ENCODE results near the gene NAGS. TPM values are rescaled to one million over a fixed set of nuclear protein-coding genes. Genes with fewer than 3 reads are reported as not detected.
A peak's percentile ranks its signal among the peaks of the same experiment; 100 is the strongest.
"Not testable (repeated sequence)": the region's sequence is repeated elsewhere in the genome, so short reads cannot be mapped to it uniquely, and the experiment has no call there.

NAGS gene
- polyA plus RNA-seq, 1 donor (not counting 4 experiments of a cell fraction or from before 2014, with no cell fraction given), result 1.8 TPM

- Histone ChIP-seq H3K27ac (ENCODE audit: control insufficient read depth, insufficient read depth, low read length) (no peak overlapping the region), H3K4me1 (ENCODE audit: control insufficient read depth, extremely low read depth, insufficient read depth, low read length) (peaks cover 5% of the 10 kb centered on the region), H2AFZ (ENCODE audit: control insufficient read depth, low read length) (no peak overlapping the region), H3K27me3 (ENCODE audit: control insufficient read depth, extremely low read depth, insufficient read depth, low read length) (peaks cover 7% of the 10 kb centered on the region), H3K4me3 (ENCODE audit: control insufficient read depth in 2 of 3, extremely low read depth in 1 of 3, insufficient read depth in 2 of 3, low read depth in 1 of 3, low read length in 3 of 3) (peak overlapping the region in 2 of 3 experiments; percentile 53 to 58), H3K36me3 (ENCODE audit: control insufficient read depth in 2 of 2, extremely low read depth in 1 of 2, insufficient read depth in 2 of 2, low read length in 2 of 2) (no peaks in the 10 kb centered on the region), H3K79me2 (ENCODE audit: control insufficient read depth, insufficient read depth, low read length) (no peaks in the 10 kb centered on the region), H3K9me3 (ENCODE audit: control insufficient read depth, low read depth, low read length) (no peaks in the 10 kb centered on the region), H3K4me2 (ENCODE audit: control insufficient read depth, extremely low read depth, insufficient read depth, low read depth, low read length) (peak overlapping the region; percentile 84), H3K9me1 (ENCODE audit: control insufficient read depth, extremely low read depth, insufficient read depth, low read length) (no peaks in the 10 kb centered on the region), H3K9ac (ENCODE audit: control insufficient read depth, extremely low read depth, insufficient read depth, low read length) (peak overlapping the region; percentile 61), H4K20me1 (ENCODE audit: control insufficient read depth, extremely low read depth, insufficient read depth, low read length) (no peaks in the 10 kb centered on the region)
- TF ChIP-seq EZH2 (IDR thresholded peaks at IDR 0.05; ENCODE audit: low read length) (no peak), CTCF (optimal IDR thresholded peaks at IDR 0.05 in 1 of 3, IDR thresholded peaks at IDR 0.05 in 1 of 3, conservative IDR thresholded peaks at IDR 0.05 in 1 of 3; ENCODE audit: extremely low read depth in 1 of 3, insufficient read depth in 2 of 3, low read length in 3 of 3) (no peak)
- FAIRE-seq (no peak), DNase-seq (ENCODE audit: low read depth, low spot score) (no peak)
- dilution Hi-C loops (cut with MboI; ENCODE audit: extremely low pct_ligation_motif_present, low sequenced_read_pairs), result no loop called here
Observed at GRCh38 chr17:43995150-43995471, 9.3 kb upstream of the NAGS start.

GRCh38 chr17:43997180-43997579, 7.2 kb upstream of the NAGS start:
- H3K36me3 ChIP-seq (ENCODE audit: control insufficient read depth in 2 of 2, extremely low read depth in 1 of 2, insufficient read depth in 2 of 2, low read length in 2 of 2); DNase-seq (ENCODE audit: low read depth, low spot score); H3K4me2 ChIP-seq (ENCODE audit: control insufficient read depth, extremely low read depth, insufficient read depth, low read depth, low read length); H4K20me1 ChIP-seq (ENCODE audit: control insufficient read depth, extremely low read depth, insufficient read depth, low read length); H3K27me3 ChIP-seq (ENCODE audit: control insufficient read depth, extremely low read depth, insufficient read depth, low read length); H3K27ac ChIP-seq (ENCODE audit: control insufficient read depth, insufficient read depth, low read length); H3K9ac ChIP-seq (ENCODE audit: control insufficient read depth, extremely low read depth, insufficient read depth, low read length); H3K79me2 ChIP-seq (ENCODE audit: control insufficient read depth, insufficient read depth, low read length); FAIRE-seq; H3K9me3 ChIP-seq (ENCODE audit: control insufficient read depth, low read depth, low read length); H3K4me3 ChIP-seq (ENCODE audit: control insufficient read depth in 2 of 3, extremely low read depth in 1 of 3, insufficient read depth in 2 of 3, low read depth in 1 of 3, low read length in 3 of 3); H2AFZ ChIP-seq (ENCODE audit: control insufficient read depth, low read length); dilution Hi-C loops (cut with MboI; ENCODE audit: extremely low pct_ligation_motif_present, low sequenced_read_pairs); H3K9me1 ChIP-seq (ENCODE audit: control insufficient read depth, extremely low read depth, insufficient read depth, low read length): not testable (repeated sequence)
- peaks cover 11% of the 10 kb centered on the region for H3K4me1 ChIP-seq (ENCODE audit: control insufficient read depth, extremely low read depth, insufficient read depth, low read length)

GRCh38 chr17:43998552-43998951, 5.9 kb upstream of the NAGS start:
- H4K20me1 ChIP-seq (ENCODE audit: control insufficient read depth, extremely low read depth, insufficient read depth, low read length), result no peaks in the 10 kb centered on the region
- H2AFZ ChIP-seq (ENCODE audit: control insufficient read depth, low read length), result no peak overlapping the region
- H3K4me3 ChIP-seq (ENCODE audit: control insufficient read depth in 2 of 3, extremely low read depth in 1 of 3, insufficient read depth in 2 of 3, low read depth in 1 of 3, low read length in 3 of 3), result no peak overlapping the region
- no peaks in the 10 kb centered on the region for H3K79me2 ChIP-seq (ENCODE audit: control insufficient read depth, insufficient read depth, low read length)
- no peaks in the 10 kb centered on the region for H3K9me3 ChIP-seq (ENCODE audit: control insufficient read depth, low read depth, low read length)
- H3K27ac ChIP-seq (ENCODE audit: control insufficient read depth, insufficient read depth, low read length), result no peak overlapping the region
- peaks cover 17% of the 10 kb centered on the region for H3K4me1 ChIP-seq (ENCODE audit: control insufficient read depth, extremely low read depth, insufficient read depth, low read length)
- TF ChIP-seq CTCF (optimal IDR thresholded peaks at IDR 0.05 in 1 of 3, IDR thresholded peaks at IDR 0.05 in 1 of 3, conservative IDR thresholded peaks at IDR 0.05 in 1 of 3; ENCODE audit: extremely low read depth in 1 of 3, insufficient read depth in 2 of 3, low read length in 3 of 3) (no peak), EZH2 (IDR thresholded peaks at IDR 0.05; ENCODE audit: low read length) (no peak)
- peaks cover 7% of the 10 kb centered on the region for H3K27me3 ChIP-seq (ENCODE audit: control insufficient read depth, extremely low read depth, insufficient read depth, low read length)
- no peaks in the 10 kb centered on the region for H3K36me3 ChIP-seq (ENCODE audit: control insufficient read depth in 2 of 2, extremely low read depth in 1 of 2, insufficient read depth in 2 of 2, low read length in 2 of 2)
- DNase-seq (ENCODE audit: low read depth, low spot score), result no peak
- FAIRE-seq, result peak; percentile 34
- no peaks in the 10 kb centered on the region for H3K9me1 ChIP-seq (ENCODE audit: control insufficient read depth, extremely low read depth, insufficient read depth, low read length)
- no peak overlapping the region for H3K9ac ChIP-seq (ENCODE audit: control insufficient read depth, extremely low read depth, insufficient read depth, low read length)
- dilution Hi-C loops (cut with MboI; ENCODE audit: extremely low pct_ligation_motif_present, low sequenced_read_pairs), result no loop called here
- no peak overlapping the region for H3K4me2 ChIP-seq (ENCODE audit: control insufficient read depth, extremely low read depth, insufficient read depth, low read depth, low read length)
